HG02852 (cell line): Measurements from ENCODE around the gene PCBP3.
"Not testable (repeated sequence)": the region's sequence is repeated elsewhere in the genome, so short reads cannot be mapped to it uniquely, and the experiment has no call there.

Experiments
- ATAC-seq: cut with Tn5 transposase; IDR thresholded peaks from one replicate; pipeline ENCODE4 v1.9.1; 2021; ENCODE audit warnings: mild to moderate bottlenecking, moderate library complexity; ENCODE audit not compliant: unreplicated experiment

The PCBP3 gene

DNA sequence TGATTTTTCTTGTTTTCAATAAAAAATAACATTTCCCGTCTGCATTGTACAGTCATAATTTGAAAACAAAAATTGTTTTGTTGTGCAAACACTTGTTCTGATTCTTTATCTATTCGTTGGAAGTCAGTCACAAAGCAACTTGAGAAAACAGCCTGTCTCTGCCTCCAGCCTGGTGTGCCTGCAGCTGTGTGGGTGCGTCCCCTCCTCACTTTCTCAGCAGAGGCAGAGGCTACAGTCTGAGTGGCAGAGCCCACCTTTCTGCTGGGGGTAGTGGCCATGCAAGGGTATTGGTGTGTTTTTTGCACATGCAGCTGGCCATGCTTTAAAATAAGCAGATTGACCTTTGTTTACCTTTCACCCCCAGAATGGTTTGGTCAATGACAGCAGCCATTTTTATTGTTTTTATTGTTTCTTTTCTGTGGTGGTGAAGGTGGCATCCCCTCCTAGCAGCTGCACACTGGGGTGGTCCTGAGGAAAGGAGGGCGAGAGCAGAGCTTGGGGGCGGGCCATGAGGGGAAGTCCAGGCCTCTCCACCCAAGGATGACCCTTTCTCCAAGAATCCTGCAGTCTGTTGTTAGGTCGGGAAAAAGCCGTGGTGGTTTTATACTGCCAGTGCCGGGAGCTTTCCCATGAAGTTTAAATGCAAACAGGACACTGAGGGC is 159.6 kb downstream of the PCBP3 start:
- ATAC-seq, result no peak

DNA sequence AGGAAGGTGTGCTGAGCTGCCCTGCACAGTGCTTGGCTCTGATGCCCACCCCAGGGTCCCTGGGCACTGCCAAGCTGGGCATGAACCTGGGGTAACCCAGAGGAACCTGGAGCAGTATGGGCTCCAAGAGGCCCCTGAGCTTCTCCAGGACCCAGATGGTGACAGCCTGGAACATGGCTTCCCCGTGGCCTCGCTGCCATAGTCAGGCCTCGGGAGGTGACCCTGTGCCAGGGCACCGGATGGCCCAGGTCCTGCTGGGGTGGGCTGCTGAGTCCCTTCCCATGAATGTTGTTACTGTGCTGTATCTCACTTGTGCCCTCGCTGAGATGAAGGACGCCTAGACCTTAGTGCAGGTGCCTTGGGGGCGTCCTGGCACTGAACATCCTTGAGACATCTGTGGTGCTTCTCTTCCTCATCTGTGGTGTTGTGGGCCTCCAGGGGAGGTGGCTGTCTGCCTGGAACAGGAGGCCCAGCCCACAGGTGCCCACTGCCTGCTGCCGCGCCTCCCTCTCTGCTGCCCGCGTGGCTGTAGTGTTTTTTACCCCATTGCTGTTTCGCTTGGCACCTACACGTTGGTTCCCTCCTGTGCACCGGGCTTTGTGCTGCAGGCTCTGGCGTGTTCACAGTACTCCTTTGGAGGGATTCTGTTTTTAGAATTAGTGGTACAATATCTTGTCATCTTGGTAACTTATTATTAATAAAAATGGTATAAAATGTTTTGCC is 160.3 kb downstream of the PCBP3 start:
- no peak for ATAC-seq

DNA sequence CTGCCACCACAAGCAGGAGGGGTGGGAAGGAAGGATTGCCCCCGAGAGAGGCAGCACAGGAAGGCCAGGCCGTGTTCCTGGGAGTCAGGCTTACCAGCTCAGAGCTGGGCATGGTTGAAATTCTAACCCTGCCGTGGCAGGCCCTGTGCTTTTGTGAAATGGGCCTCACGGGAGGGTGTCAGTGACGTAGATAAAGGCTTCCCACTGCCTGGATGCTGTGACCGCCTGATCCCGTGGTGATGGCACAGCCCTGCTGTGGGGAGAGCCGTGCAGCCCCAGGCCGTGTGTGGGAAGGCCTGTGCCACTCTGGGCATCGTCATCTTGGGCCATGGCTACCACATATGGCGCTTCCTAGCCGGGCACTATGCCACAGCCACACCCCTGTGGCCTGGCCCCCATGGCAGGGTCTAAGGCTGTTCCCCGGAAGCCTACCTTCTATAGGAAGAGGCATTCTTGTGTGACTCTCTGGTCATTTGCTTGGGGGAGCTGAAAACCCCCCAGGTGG is 161.3 kb downstream of the PCBP3 start:
- no peak for ATAC-seq

DNA sequence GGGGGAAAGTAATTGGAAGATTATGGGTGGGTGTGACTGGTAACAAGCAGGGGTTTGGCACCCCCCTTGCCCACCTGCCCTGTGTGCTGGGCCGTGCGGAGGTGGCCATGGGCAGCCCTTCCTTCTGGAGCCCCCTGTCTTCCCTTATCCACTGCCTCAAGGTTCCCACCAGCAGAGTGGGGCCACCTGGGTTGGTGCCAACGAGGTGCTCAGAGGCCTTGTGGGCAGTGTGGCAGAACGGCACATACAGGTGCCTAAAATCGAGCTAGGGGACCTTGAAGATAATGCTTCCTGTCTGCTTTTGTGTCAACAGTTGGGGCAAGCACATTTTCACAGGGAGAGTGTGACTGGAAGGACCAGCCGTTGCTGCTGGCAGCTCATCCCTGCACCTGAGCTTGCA is 161.8 kb downstream of the PCBP3 start:
- ATAC-seq, result no peak

DNA sequence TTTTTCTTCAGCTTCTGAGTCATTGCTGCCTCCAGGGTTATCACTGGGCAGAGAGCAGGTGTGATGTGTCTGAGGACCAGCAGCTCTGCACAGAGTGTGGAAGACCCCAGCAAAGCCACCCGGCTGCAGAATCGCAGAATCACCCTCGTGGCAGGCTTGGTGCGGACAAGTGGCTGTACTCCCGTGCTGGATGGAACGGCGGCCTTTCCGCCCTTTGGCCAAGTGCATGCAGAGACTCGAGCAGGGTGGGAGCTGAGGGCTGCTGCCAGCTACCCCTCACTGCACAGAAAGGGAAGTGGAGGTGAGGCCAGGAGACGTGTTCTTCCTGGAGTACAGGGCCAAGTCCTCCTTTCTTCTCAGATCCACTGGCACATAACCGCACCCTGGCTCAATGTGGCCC is 162.5 kb downstream of the PCBP3 start:
- ATAC-seq, result no peak

DNA sequence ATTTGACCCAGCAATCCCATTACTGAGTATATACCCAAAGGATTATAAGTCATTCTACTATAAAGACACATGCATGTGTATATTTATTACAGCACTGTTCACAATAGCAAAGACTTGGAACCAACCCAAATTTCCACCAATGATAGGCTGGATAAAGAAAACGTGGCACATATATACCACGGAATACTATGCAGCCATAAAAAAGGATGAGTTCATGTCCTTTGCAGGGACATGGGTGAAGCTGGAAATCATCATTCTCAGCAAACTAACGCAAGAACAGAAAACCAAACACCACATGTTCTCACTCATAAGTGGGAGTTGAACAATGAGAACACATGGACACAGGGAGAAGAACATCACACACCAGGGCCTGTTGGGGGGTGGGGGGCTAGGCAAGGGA is 165.1 kb downstream of the PCBP3 start:
- ATAC-seq, result not testable (repeated sequence)

DNA sequence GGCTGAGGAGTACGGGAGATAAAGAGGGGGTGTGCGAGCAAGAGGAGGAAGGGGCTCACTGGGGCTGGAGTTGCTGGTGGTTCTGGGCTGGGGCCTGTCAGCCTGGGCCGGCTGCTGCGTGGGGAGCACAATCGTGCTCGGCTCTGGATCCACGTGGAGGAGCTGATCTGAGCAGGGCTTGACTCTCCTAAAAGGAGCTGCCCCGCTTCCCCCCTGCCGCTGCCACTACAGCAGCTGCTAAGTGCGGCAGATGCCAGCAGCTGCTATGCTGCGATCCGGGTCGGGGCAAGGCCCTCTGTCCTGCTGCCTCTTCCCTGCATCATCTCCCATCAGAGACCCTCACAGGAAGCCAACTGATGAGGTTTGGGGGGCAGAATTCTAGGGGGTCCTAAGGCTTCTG is 165.9 kb downstream of the PCBP3 start:
- ATAC-seq, result no peak

DNA sequence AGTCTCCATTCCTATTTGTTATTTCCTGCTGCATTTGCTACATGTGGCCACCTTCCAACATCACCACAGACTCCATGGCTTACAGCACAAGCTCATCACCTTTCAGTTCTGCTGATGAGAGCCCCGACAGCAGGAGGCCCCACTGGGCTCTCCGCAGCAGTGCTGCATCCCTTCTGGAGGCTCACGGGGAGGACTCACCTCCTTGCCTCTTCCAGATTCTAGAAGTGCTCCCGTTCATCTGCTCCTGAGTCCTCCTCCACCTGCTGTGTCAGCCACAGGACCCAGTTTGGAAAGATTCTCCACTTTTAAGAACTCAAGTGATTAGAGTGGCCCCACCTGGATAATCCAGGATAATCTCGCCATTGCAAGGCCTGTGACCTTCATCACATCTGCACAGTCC is 167.6 kb downstream of the PCBP3 start:
- no peak for ATAC-seq

DNA sequence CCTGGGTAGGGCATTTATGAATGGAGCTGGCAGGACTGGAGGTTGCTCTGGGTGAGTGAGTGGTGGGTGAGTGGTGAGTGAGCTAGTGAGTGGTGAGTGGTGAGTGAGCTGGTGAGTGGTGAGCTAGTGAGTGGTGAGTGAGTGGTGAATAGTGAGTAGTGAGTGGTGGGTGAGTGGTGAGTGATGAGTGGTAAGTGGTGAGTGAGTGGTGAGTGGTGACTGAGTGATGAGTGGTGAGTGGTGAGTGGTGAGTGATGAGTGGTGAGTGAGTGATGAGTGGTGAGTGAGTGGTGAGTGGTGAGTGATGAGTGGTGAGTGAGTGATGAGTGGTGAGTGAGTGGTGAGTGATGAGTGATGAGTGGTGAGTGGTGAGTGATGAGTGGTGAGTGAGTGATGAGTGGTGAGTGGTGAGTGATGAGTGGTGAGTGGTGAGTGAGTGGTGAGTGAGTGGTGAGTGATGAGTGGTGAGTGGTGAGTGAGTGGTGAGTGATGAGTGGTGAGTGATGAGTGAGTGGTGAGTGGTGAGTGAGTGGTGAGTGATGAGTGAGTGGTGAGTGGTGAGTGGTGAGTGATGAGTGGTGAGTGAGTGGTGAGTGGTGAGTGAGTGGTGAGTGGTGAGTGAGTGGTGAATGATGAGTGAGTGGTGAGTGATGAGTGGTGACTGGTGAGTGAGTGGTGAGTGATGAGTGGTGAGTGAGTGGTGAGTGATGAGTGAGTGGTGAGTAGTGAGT is 170.8 kb downstream of the PCBP3 start:
- not testable (repeated sequence) for ATAC-seq

DNA sequence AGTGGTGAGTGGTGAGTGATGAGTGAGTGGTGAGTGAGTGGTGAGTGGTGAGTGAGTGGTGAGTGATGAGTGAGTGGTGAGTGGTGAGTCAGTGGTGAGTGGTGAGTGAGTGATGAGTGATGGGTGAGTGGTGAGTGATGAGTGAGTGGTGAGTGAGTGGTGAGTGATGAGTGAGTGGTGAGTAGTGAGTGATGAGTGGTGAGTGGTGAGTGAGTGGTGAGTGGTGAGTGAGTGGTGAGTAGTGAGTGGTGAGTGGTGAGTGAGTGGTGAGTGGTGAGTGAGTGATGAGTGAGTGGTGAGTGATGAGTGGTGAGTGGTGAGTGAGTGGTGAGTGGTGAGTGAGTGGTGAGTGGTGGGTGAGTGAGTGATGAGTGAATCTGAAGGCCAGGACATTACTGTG is 172.3 kb downstream of the PCBP3 start:
- ATAC-seq, result not testable (repeated sequence)

DNA sequence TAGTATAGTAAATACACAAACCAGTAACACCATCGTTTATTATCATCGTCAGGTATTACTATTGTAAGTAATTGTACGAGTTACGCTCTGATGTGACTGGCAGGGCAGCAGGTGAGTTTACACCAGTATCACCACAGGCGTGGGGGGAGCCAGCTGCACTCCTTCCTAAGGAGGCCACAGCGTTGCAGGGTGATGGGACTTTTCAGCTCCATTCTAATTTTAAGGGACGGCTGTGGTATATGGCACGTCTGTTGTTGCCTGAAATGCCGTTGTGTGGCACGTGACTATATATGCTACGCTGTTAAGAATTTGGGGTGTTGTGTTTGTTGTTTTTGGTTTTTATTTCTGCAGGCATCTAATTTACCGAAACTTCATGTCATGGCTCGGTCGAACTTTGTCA is 173.3 kb downstream of the PCBP3 start:
- ATAC-seq, result no peak

DNA sequence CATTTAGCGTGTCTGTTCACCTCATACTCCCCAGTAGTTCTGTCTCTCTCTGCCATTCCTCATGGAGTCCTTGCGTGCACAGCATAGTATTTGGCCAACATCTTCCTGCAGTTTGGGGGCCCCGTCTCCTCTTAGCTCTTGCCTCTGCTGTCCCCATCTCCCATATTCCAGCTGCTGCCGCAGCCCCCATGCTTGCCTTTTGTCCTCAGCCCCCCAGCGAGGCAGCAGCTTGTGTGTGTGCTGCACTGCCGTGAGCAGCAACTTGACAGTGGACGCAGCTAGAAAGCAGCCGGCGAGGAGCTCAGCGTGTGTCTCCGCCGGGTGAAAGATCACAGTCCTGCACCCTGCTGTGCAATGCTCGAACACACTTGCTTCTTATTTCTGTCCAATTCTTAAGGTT is 173.8 kb downstream of the PCBP3 start:
- no peak for ATAC-seq

DNA sequence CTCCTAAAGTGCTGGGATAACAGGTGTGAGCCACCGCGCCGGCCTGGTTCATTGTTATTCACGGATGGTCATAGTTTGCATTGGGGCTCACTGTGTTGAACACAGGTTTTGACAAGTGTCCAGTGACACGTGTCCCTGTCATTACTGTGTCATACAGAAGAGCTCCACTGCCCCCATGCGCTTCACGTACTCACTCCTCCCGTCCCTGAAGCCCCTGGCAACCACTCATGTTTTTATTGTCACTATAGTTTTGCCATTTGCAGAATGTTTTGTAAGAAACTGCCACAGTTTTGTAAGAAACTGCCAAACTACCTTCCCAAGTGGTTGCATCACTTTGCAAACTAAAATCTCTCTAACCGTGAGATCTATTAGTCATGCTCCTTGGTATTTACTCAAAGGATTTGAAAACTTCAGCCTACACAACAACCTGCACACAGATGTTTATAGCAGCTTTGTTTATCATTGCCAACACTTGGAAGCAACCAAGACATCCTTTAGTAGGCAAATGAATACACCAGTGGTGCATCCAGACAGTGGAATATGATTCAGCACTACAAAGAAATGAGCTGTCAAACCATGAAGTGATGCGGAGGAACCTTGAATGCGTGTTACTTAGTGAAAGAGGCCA is 174.9 kb downstream of the PCBP3 start:
- no peak for ATAC-seq

DNA sequence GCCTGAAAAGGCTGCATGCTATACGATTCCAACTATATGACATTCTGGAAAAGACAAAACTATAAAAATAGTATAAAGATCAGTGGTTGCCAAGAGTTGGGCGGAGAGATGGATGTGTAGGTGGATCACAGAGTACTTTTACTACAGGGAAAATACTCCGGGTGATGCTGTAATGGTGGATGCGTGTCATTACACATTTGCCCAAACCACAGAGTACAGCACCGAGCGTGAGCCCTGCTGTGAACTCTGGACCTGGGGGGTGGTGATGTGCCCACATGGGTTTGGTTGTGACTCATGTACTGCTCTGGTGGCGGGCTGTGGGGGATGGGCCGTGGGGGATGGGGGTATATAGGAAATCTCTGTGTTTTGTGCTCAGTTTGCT is 175.4 kb downstream of the PCBP3 start:
- no peak for ATAC-seq

DNA sequence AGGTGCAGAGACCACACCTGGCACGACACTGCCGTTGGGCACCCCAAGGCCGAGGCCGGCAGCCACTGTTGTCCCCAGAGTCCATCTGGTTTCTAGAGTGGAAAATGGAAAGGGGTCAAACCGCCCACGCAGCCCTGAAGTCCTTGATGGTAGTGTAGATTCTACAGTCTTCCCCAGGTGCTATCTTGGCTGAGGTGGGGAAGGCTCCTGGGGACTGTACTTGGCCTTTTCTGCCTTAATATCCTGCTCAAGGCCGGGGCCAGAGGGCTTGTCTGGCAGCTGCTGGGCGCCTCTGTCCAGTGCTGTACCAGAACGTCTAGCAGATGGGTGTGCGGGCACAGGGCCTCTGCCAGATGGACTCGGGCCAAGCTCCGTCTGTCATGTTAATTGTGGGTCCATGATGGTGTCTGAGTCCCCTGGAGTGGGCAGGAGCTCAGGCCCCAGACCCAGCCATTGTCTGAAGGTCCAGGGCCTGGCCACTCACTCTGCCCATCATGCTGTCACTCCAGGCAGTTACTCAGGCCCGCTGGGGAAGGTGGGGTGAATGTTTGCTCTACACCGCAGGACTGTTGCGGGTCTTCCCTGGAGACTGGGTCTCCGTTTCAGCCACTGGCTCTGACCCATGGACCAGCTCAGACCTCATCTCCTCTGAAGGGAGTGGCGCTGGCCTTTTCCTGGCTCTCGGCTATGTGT is 176.1 kb downstream of the PCBP3 start:
- no peak for ATAC-seq

DNA sequence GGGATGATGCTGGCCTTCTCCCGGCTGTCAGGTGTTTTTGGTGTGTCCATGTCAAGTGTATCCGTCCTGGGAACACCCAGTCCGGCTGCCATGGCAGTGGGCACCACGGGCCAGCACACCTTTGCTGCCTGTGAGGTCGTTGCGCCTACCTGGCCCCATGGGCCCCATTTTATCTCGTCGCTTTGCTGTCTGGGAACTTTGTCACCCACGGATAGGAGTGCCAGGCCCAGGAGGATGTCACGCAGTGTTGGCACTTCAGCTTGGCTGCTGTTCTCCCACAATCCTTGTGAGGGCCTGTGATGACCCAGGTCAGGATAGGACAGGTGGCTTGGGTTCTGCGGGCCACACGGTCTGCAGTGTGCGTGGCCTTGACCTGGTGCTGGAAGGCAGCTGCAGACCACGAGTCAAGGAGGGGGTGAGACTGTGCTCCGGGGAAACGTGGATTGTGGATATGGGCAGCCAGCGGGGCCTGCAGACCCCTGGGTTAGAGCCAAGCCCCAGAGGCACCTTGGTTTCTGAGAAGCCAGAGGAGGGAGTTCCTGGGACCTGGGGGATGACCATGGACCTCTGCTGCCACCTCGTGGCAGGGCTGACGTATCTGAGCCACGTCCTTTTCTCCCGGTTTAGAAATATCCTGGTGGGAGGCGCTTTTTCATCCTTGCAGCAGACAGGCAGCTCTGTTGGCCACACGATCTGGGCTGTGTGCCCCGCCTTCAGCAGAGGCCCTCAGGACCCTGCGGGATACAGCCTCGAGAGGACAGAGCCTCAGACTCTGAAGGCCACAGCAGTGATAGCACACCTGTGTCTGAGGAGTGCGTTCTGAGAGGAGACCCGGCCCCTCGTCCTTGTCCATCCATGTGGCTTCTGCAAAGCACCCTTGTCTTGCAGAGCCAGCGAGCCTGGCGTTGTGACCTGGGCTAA is 176.9 kb downstream of the PCBP3 start:
- no peak for ATAC-seq

DNA sequence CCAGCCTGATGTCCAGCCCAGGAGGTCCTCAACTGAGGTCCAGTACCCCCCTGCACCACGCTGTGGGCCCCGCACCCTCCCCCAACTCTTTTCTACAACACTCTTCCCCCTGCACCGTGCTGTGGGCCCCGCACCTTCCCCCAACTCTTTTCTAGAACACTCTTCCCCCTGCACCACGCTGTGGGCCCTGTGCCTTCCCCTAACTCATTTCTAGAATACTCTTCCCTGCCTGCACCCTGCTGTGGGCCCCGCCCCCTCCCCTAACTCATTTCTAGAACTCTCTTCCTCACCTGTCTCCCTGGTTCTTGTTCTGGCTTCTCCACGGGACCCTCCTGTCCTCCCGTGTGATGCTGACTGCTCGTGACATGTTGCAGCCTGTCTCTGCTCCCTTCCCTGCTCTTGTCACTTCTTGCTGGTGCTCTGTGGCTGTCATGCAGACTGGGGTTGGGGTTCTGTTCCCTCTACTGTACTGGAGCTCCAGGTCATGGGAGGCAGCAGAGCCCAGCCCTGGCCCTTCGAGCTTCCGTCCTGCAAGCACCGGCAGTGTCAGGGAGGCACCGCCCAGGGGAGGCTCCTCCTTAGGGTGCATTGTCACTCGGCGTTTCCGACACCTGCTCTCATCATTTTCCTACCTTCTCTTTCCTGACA is 177.9 kb downstream of the PCBP3 start:
- ATAC-seq, result no peak

DNA sequence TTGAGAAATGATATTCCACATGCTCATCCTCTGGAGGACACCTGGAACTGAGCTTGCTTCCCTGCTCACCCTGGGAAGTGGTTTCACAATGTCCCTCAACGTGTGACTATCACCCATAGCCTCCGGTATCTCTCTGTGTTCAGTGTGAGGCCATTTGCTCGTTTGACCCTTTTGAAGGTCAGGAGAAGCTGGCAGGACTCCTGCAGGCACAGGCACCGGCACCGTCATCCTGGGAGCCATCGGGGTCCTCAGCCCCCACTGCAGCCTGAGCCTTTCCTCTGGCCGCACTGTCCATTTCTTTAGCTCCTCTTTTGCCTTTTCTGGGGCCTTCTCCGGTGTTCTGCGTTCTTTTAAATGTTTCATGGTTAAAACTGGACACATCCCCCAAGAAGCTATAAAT is 178.5 kb downstream of the PCBP3 start:
- ATAC-seq, result no peak

DNA sequence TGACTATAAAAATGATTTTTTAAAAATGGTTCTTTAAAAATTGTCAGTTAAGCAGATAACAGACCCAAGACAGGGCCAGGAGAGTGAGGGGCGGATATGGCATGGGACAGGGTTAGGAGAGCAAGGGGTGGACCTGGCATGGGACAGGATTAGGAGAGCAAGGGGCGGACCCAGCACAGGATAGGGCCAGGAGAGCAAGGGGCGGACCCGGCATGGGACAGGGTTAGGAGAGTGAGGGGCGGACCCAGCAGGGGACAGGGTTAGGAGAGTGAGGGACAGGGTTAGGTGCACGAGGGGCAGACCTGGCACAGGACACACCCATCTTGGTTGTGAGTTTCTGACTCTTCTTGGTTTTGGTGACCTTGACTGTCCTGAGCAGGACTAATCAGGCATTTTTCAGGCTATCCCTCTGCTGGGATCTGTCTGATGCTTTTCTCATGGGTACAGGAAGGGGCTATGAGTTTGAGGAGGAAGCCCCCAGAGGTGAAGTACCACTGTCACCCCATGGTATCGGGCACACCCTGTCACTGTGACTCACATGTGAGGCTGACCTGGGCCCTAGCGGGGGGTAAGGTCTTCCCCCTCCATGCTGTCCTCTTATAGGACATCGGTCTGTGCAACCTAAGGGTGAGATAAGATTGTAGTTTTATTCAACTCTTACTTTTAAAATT is 179.0 kb downstream of the PCBP3 start:
- ATAC-seq, result no peak
